Measurements from ENCODE around the gene WDFY4.

Gene WDFY4

GRCh38 chr10:48985621-48986158, 301.0 kb downstream of the WDFY4 start:
- no peak for TF ChIP-seq CTCF (conservative IDR thresholded peaks at IDR 0.05; ENCODE audit: control insufficient read depth, insufficient read depth, low read depth, low read length)
- H3K4me3 ChIP-seq (ENCODE audit: control insufficient read depth, low read depth, low read length), result no peak overlapping the region
- DNase-seq (ENCODE audit: low read depth), result no peak

- H3K4me3 ChIP-seq (ENCODE audit: control insufficient read depth, low read depth, low read length), result no peak overlapping the region
- no peak for DNase-seq (ENCODE audit: low read depth)
These were observed 305.6 kb downstream of the WDFY4 start for GRCh38 chr10:48990226-48990625.

GRCh38 chr10:48993627-48994026, 309.0 kb downstream of the WDFY4 start:
- no peak for TF ChIP-seq CTCF (conservative IDR thresholded peaks at IDR 0.05; ENCODE audit: control insufficient read depth, insufficient read depth, low read depth, low read length)
- DNase-seq (ENCODE audit: low read depth), result no peak
- no peak overlapping the region for H3K4me3 ChIP-seq (ENCODE audit: control insufficient read depth, low read depth, low read length)

More at GRCh38 chr10:48990226-48990625, 305.6 kb downstream of the WDFY4 start:
- TF ChIP-seq CTCF (conservative IDR thresholded peaks at IDR 0.05; ENCODE audit: control insufficient read depth, insufficient read depth, low read depth, low read length), result no peak

GRCh38 chr10:48996329-48996728, 311.7 kb downstream of the WDFY4 start:
- no peak overlapping the region for H3K4me3 ChIP-seq (ENCODE audit: control insufficient read depth, low read depth, low read length)
- no peak for TF ChIP-seq CTCF (conservative IDR thresholded peaks at IDR 0.05; ENCODE audit: control insufficient read depth, insufficient read depth, low read depth, low read length)
- no peak for DNase-seq (ENCODE audit: low read depth)

GRCh38 chr10:48999346-48999745, 314.7 kb downstream of the WDFY4 start:
- DNase-seq (ENCODE audit: low read depth), result no peak
- TF ChIP-seq CTCF (conservative IDR thresholded peaks at IDR 0.05; ENCODE audit: control insufficient read depth, insufficient read depth, low read depth, low read length), result no peak
- H3K4me3 ChIP-seq (ENCODE audit: control insufficient read depth, low read depth, low read length), result no peak overlapping the region

- DNase-seq (ENCODE audit: low read depth), result no peak
- TF ChIP-seq CTCF (conservative IDR thresholded peaks at IDR 0.05; ENCODE audit: control insufficient read depth, insufficient read depth, low read depth, low read length), result no peak
These were observed 316.0 kb downstream of the WDFY4 start for GRCh38 chr10:49000437-49001398.

More at GRCh38 chr10:49000437-49001398, 316.0 kb downstream of the WDFY4 start:
- no peak overlapping the region for H3K4me3 ChIP-seq (ENCODE audit: control insufficient read depth, low read depth, low read length)

Data from fibroblast of mammary gland (primary cell).